Neutrophil (primary cell): ENCODE results near the gene CASTOR2.
A peak's percentile ranks its signal among the peaks of the same experiment; 100 is the strongest.
"Not testable (repeated sequence)": the region's sequence is repeated elsewhere in the genome, so short reads cannot be mapped to it uniquely, and the experiment has no call there.

ENCODE experiments used
- H3K27ac ChIP-seq: fragments of 200-600 bp; sonication (generic); 2 replicates; pipeline ENCODE4 v1.5.1; 2016; ENCODE audit warnings: mild to moderate bottlenecking, moderate library complexity
- H3K27me3 ChIP-seq: fragments of 200-600 bp; sonication (generic); 2 replicates; pipeline ENCODE4 v1.6.0; 2016; ENCODE audit warnings: mild to moderate bottlenecking
- H3K36me3 ChIP-seq: fragments of 200-600 bp; sonication (generic); 2 replicates; pipeline ENCODE4 v1.5.1; 2017
- H3K4me1 ChIP-seq, 2 experiments: fragments of 200-600 bp in 1 of 2; sonication (generic) in 1 of 2; 1 replicate in 1 of 2; 2 replicates in 1 of 2; pipeline versions ENCODE4 v1.5.1 to v1.6.1; 2013 to 2016; ENCODE audit warnings: low read depth in 1 of 2, low read length in 1 of 2, mild to moderate bottlenecking in 1 of 2, moderate library complexity in 1 of 2; ENCODE audit not compliant: control insufficient read depth in 1 of 2, insufficient read depth in 1 of 2
- H3K4me3 ChIP-seq, 2 experiments: fragments of 200-600 bp in 1 of 2; sonication (generic) in 1 of 2; 1 replicate in 1 of 2; 2 replicates in 1 of 2; pipeline ENCODE4 v1.5.1; 2013 to 2016; ENCODE audit warnings: low read depth in 1 of 2, low read length in 1 of 2, mild to moderate bottlenecking in 1 of 2, moderate library complexity in 1 of 2
- H3K9me3 ChIP-seq: fragments of 200-600 bp; sonication (generic); 2 replicates; pipeline ENCODE4 v1.5.1; 2016

The CASTOR2 gene

GRCh38 chr7:74964511-74965119 is at the start of gene CASTOR2:
Gene CASTOR2, plus strand, starts transcription at chr7:74964705. Its CDS starts 281 bp downstream, at chr7:74964986.
- H3K27me3 ChIP-seq, H3K9me3 ChIP-seq, H3K4me1 ChIP-seq, H3K27ac ChIP-seq, H3K36me3 ChIP-seq: not testable (repeated sequence)
- H3K4me3 ChIP-seq, result peak within 1 kb of the TSS; percentile 25 to 45

DNA sequence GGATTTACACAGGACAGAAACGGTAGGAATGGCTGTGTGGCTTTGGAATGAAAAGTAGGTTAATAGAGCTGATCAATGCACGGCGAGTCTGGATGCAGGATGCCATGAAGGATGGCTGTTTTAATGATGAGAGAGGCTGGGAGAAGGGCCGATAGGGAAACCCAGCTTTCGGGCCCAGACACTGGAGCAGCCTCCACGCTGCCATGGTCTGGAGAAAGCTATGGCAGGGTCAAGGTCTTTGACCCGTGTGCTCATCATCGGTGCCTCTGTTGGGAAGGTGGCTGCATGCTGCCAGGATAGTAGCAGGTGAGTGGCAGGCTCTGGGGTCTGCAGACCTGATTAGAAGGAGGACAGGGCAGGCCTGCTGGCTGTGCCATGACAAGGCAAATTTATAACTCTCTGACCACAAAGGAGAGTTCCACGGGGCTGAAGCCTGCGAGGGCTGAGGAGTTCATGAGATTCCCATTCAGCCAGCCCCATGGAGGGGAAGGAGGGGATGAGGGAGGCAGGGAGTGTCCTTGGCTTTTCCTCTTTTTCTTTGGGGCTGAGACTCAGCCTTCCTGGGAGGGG is 42.1 kb upstream of the CASTOR2 start:
- H3K27me3 ChIP-seq, H3K4me1 ChIP-seq, H3K4me3 ChIP-seq, H3K27ac ChIP-seq, H3K36me3 ChIP-seq, H3K9me3 ChIP-seq: not testable (repeated sequence)

DNA sequence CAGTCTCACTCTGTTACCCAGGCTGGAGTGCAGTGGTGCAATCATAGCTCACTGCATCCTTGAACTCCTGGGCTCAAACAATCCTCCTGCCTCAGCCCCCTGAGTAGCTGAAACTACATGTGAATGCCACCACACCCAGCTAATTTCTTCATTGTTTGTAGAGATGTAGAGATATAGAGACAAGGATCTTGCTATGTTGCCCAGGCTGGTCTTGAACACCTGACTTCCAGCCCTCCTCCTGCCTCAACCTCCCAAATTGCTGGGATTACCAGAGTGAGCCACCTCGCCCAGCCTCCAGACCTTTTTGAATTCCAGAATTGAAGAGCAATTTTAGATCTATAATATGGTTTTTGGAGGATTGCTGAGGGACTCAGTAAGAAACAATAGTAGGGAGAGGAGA is 40.9 kb upstream of the CASTOR2 start:
- not testable (repeated sequence) for H3K4me1 ChIP-seq, H3K9me3 ChIP-seq, H3K36me3 ChIP-seq, H3K27ac ChIP-seq, H3K4me3 ChIP-seq, H3K27me3 ChIP-seq

- not testable (repeated sequence) for H3K9me3 ChIP-seq, H3K27ac ChIP-seq, H3K36me3 ChIP-seq
Measured at GRCh38 chr7:74926968-74927367, 37.5 kb upstream of the CASTOR2 start.

DNA sequence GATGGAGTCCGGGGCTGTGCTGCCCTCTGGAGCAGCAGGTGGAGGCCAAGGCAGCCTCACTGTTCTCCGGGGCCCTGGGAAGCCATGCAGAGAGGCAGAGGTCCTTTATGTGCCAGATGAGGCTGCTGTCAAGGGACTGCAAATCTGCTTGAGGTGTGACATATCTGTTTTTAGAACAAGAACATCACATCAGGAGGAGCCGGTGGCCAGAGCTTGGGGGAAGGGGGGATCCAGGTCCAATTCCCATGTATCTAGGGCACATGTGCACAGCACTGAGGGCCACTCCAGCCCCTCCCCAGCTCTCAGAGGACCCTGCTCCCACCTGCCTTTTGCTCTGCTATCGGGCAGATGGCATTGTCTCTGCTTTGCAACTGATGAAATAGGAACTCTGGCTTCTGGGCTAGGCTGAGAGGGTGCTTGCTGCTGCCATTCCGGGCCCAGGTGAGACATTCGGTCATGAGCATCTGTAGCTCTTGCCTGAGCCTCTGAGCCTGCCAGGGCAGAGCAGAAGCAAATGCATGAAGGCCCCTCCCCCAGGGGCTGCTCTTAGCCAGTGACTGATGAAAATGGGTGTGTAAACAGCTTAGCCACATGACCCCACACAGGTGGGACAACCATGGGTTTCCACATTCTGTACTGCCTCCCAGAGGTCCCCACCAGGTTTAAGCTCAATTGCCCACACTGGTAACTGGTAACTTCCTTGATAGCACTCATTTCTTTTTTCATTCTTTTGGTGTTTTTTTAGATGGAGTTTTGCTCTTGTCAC is 32.8 kb upstream of the CASTOR2 start:
- not testable (repeated sequence) for H3K4me1 ChIP-seq, H3K36me3 ChIP-seq, H3K4me3 ChIP-seq, H3K9me3 ChIP-seq, H3K27ac ChIP-seq, H3K27me3 ChIP-seq

More at GRCh38 chr7:74926968-74927367, 37.5 kb upstream of the CASTOR2 start:
- H3K4me3 ChIP-seq, H3K27me3 ChIP-seq, H3K4me1 ChIP-seq: not testable (repeated sequence)

GRCh38 chr7:74939429-74939828 is 25.1 kb upstream of the CASTOR2 start:
- H3K27ac ChIP-seq, H3K27me3 ChIP-seq, H3K36me3 ChIP-seq, H3K4me3 ChIP-seq, H3K9me3 ChIP-seq, H3K4me1 ChIP-seq: not testable (repeated sequence)

GRCh38 chr7:74941302-74942069 is 23.0 kb upstream of the CASTOR2 start:
- not testable (repeated sequence) for H3K4me3 ChIP-seq, H3K27me3 ChIP-seq, H3K36me3 ChIP-seq, H3K9me3 ChIP-seq, H3K4me1 ChIP-seq, H3K27ac ChIP-seq

DNA sequence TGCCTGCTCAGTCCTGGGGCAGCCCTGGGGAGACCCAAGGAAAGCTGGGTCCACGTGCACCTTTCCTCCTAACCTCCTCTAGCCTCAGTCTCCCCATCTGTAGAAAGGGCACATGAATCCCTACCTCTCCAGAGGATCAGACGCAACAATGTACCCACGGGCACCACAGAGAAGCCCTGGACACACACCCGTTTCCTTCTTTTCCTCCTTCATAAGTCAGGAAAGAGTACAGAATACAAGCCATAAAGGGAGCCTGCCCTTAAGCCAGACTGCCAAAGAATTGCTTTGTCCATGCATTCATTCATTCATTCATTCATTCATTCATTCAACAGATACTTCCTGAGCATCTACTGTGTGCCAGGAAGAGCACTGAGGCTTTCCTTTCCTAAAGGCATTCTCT is 20.6 kb upstream of the CASTOR2 start:
- not testable (repeated sequence) for H3K4me1 ChIP-seq, H3K27ac ChIP-seq, H3K36me3 ChIP-seq, H3K27me3 ChIP-seq, H3K9me3 ChIP-seq, H3K4me3 ChIP-seq

- not testable (repeated sequence) for H3K36me3 ChIP-seq, H3K4me3 ChIP-seq
Measured at GRCh38 chr7:74947741-74948140, 16.8 kb upstream of the CASTOR2 start.

DNA sequence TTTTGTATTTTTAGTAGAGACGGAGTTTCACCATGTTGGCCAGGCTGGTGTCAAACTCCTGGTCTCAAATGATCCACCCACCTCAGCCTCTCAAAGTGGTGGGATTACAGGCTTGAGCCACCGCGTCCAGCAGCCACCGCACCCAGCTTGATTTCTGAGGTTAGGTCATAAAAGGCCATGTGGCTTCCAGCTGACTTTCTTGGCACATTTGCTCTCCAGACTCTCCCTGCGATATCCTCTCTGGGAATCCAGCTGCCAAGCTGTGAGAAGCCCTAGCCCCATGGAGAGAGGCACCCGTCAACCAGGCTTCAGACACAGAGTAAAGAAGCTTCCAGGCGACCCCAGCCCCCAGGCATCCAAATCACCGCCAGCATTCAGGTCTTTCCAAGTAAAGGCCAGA is 10.7 kb upstream of the CASTOR2 start:
- H3K4me1 ChIP-seq, H3K9me3 ChIP-seq, H3K27me3 ChIP-seq, H3K36me3 ChIP-seq, H3K27ac ChIP-seq, H3K4me3 ChIP-seq: not testable (repeated sequence)

More at GRCh38 chr7:74947741-74948140, 16.8 kb upstream of the CASTOR2 start:
- H3K27ac ChIP-seq, H3K9me3 ChIP-seq, H3K4me1 ChIP-seq, H3K27me3 ChIP-seq: not testable (repeated sequence)

GRCh38 chr7:74958328-74958727 is 6.2 kb upstream of the CASTOR2 start:
- not testable (repeated sequence) for H3K4me1 ChIP-seq, H3K36me3 ChIP-seq, H3K27ac ChIP-seq, H3K4me3 ChIP-seq, H3K9me3 ChIP-seq, H3K27me3 ChIP-seq

GRCh38 chr7:74963704-74964510 is 598 bp upstream of the CASTOR2 start:
- not testable (repeated sequence) for H3K27me3 ChIP-seq, H3K27ac ChIP-seq, H3K4me1 ChIP-seq, H3K36me3 ChIP-seq, H3K9me3 ChIP-seq
- peak overlapping the region; percentile 25 to 45 for H3K4me3 ChIP-seq
